Neuronal stem cell (in vitro differentiated cells): ENCODE measurements around the gene LRAT.
"Not testable (repeated sequence)": the region's sequence is repeated elsewhere in the genome, so short reads cannot be mapped to it uniquely, and the experiment has no call there.

Experiments
- DNase-seq: peaks from one replicate; pipeline ENCODE4 v3.0.0-alpha.2; 2013; ENCODE audit warnings: low spot score
- H2AFZ ChIP-seq: one replicate; pipeline ENCODE4 v1.6.1; 2013; ENCODE audit warnings: mild to moderate bottlenecking, low read length, inconsistent platforms
- H2AK5ac ChIP-seq: 2 replicates; pipeline ENCODE4 v1.6.1; 2013; ENCODE audit warnings: low read depth, mild to moderate bottlenecking, inconsistent platforms, low read length, moderate library complexity, mixed read lengths
- H2BK120ac ChIP-seq: 2 replicates; pipeline ENCODE4 v1.6.1; 2013; ENCODE audit warnings: low read depth, mild to moderate bottlenecking, inconsistent platforms, low read length, moderate library complexity, mixed read lengths
- H2BK12ac ChIP-seq: one replicate; pipeline ENCODE4 v1.6.1; 2013; ENCODE audit warnings: low read length, inconsistent platforms
- H2BK15ac ChIP-seq: 2 replicates; pipeline ENCODE4 v1.6.1; 2013; ENCODE audit warnings: mild to moderate bottlenecking, low read length, inconsistent platforms, mixed read lengths
- H2BK5ac ChIP-seq: one replicate; pipeline ENCODE4 v1.6.1; 2013; ENCODE audit warnings: inconsistent platforms, mild to moderate bottlenecking, low read length, moderate library complexity
- H3K14ac ChIP-seq: one replicate; pipeline ENCODE4 v1.6.1; 2013; ENCODE audit warnings: low read length, inconsistent platforms
- H3K18ac ChIP-seq: 2 replicates; pipeline ENCODE4 v1.6.1; 2013; ENCODE audit warnings: low read length, inconsistent platforms
- H3K23ac ChIP-seq: 2 replicates; pipeline ENCODE4 v1.6.1; 2013; ENCODE audit warnings: low read depth, mild to moderate bottlenecking, mixed read lengths, low read length, inconsistent platforms; ENCODE audit not compliant: poor library complexity
- H3K27ac ChIP-seq: replicated peaks from 3 replicates; pipeline ENCODE4 v1.5.1; 2013; ENCODE audit warnings: low read length, inconsistent platforms
- H3K27me3 ChIP-seq, 3 experiments: 2 replicates each; pipeline ENCODE4 v1.6.1; 2013; ENCODE audit warnings: low read length in 3 of 3, mild to moderate bottlenecking in 2 of 3, inconsistent platforms in 1 of 3, low read depth in 1 of 3, mixed read lengths in 1 of 3, moderate library complexity in 1 of 3; ENCODE audit not compliant: control insufficient read depth in 3 of 3, insufficient read depth in 3 of 3
- H3K36me3 ChIP-seq, 2 donors: replicated peaks in 1 of 2; 2 replicates each; pipeline ENCODE4 v1.6.1; 2013; ENCODE audit warnings: low read length in 2 of 2; ENCODE audit not compliant: control insufficient read depth in 2 of 2, insufficient read depth in 2 of 2
- H3K4ac ChIP-seq: 2 replicates; pipeline ENCODE4 v1.6.1; 2013; ENCODE audit warnings: inconsistent platforms, mild to moderate bottlenecking, low read length, moderate library complexity
- H3K4me1 ChIP-seq, 2 donors: 1 replicate in 1 of 2; 2 replicates in 1 of 2; pipeline ENCODE4 v1.6.1; 2013; ENCODE audit warnings: low read length in 2 of 2, low read depth in 1 of 2; ENCODE audit not compliant: control insufficient read depth in 2 of 2, insufficient read depth in 1 of 2
- H3K4me2 ChIP-seq: one replicate; pipeline ENCODE4 v1.6.1; 2013; ENCODE audit warnings: mild to moderate bottlenecking, low read length, inconsistent platforms; ENCODE audit not compliant: insufficient read depth, poor library complexity, severe bottlenecking
- H3K4me3 ChIP-seq, 2 donors: 2 replicates each; pipeline ENCODE4 v1.5.1; 2013; ENCODE audit warnings: low read length in 2 of 2, mild to moderate bottlenecking in 2 of 2, inconsistent platforms in 1 of 2, moderate library complexity in 1 of 2
- H3K79me1 ChIP-seq: one replicate; pipeline ENCODE4 v1.6.1; 2013; ENCODE audit warnings: low read depth, mild to moderate bottlenecking, inconsistent platforms, low read length, moderate library complexity
- H3K9ac ChIP-seq: one replicate; pipeline ENCODE4 v1.6.1; 2013; ENCODE audit warnings: mild to moderate bottlenecking, low read depth, low read length, inconsistent platforms; ENCODE audit not compliant: poor library complexity
- H3K9me3 ChIP-seq, 2 donors: replicated peaks in 1 of 2; 2 replicates each; pipeline versions ENCODE3 to v1.6.1; 2013; ENCODE audit warnings: low read length in 2 of 2, mild to moderate bottlenecking in 2 of 2, inconsistent platforms in 1 of 2, low read depth in 1 of 2, mixed read lengths in 1 of 2, moderate library complexity in 1 of 2; ENCODE audit not compliant: control insufficient read depth in 2 of 2, insufficient read depth in 1 of 2
- H4K8ac ChIP-seq: one replicate; pipeline ENCODE4 v1.6.1; 2013; ENCODE audit warnings: low read depth, mild to moderate bottlenecking, inconsistent platforms, low read length, moderate library complexity
- H4K91ac ChIP-seq: one replicate; pipeline ENCODE4 v1.6.1; 2013; ENCODE audit warnings: low read length, low read depth, mild to moderate bottlenecking, inconsistent platforms; ENCODE audit not compliant: poor library complexity
- WGBS, 2 donors: extraction: QIAGEN DNeasy Blood & Tissue Kit; methylation state at CpG; one replicate each; pipeline ENCODE4 v1.1.7; 2013; ENCODE audit warnings: missing lambda C conversion rate in 2 of 2, mixed read lengths in 1 of 2; ENCODE audit not compliant: insufficient read length in 2 of 2, insufficient replicate concordance in 1 of 2; ENCODE audit errors: extremely low coverage in 2 of 2; 5-methylcytosine and 5-hydroxymethylcytosine counted together

The LRAT gene

DNA sequence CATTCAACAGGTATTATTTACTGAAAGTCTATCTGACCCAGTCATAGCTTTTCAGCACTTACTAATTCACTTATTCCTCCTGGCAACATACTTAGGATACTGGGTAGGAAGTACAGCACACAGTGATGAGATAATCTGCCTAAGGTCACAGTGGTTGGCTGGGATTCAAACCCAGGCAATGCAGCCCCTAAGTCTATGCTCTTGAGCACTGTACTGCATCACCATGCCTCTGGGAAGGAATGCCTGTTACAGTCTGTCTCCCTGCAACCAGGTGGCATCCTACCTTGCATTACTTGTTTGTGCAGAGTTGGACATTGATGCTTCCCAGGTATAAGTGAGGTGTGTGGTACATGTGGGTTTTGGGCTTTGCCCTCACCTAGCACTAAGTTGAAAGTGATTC lies 21.5 kb upstream of the LRAT start:
- Histone ChIP-seq H4K91ac (no peak overlapping the region), H3K4me2 (no peak overlapping the region), H3K27me3 (peaks cover 0 to 4% (median 0%) of the 10 kb centered on the region in 3 experiments), H4K8ac (no peak overlapping the region), H3K14ac (no peak overlapping the region), H2AFZ (no peak overlapping the region), H2BK12ac (no peak overlapping the region), H2BK5ac (no peak overlapping the region), H3K9ac (no peak overlapping the region), H3K18ac (no peak overlapping the region), H3K4me1 (no peaks in the 10 kb centered on the region), H3K9me3 (peaks cover 0 to 2% of the 10 kb centered on the region in 2 donors), H3K4ac (no peak overlapping the region), H3K27ac (no peak overlapping the region), H2BK120ac (no peak overlapping the region), H2BK15ac (no peak overlapping the region), H2AK5ac (no peak overlapping the region), H3K23ac (no peak overlapping the region), H3K79me1 (no peaks in the 10 kb centered on the region), H3K36me3 (no peaks in the 10 kb centered on the region), H3K4me3 (no peak overlapping the region)
- DNase-seq: no peak

DNA sequence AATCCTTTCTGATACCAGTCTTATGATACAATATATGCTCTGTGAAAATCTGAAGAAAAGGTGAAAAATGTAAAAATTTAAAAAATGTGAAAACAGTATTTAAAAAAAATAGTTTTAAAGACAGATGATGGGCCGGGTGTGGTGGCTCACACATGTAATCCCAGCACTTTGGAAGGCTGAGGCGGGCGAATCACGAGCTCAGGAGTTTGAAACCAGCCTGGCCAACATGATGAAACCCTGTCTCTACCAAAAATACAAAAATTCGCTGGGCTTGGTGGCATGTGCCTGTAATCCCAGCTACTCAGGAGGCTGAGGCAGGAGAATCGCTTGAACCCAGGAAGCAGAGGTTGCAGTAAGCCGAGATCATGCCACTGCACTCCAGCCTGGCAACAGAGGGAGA lies 20.2 kb upstream of the LRAT start:
- H2AFZ ChIP-seq, DNase-seq, H3K4me3 ChIP-seq, H3K27ac ChIP-seq, H3K4me1 ChIP-seq, H3K4ac ChIP-seq, H3K23ac ChIP-seq, H2BK120ac ChIP-seq, H2AK5ac ChIP-seq, H3K4me2 ChIP-seq, H3K18ac ChIP-seq, H4K8ac ChIP-seq, H3K79me1 ChIP-seq, H2BK5ac ChIP-seq, H3K27me3 ChIP-seq, H3K36me3 ChIP-seq, H3K9me3 ChIP-seq, H4K91ac ChIP-seq, H3K9ac ChIP-seq, H2BK15ac ChIP-seq, H2BK12ac ChIP-seq, H3K14ac ChIP-seq: not testable (repeated sequence)
- WGBS, 2 donors: no CpG with 5 or more reads among the region's 7 CpGs

DNA sequence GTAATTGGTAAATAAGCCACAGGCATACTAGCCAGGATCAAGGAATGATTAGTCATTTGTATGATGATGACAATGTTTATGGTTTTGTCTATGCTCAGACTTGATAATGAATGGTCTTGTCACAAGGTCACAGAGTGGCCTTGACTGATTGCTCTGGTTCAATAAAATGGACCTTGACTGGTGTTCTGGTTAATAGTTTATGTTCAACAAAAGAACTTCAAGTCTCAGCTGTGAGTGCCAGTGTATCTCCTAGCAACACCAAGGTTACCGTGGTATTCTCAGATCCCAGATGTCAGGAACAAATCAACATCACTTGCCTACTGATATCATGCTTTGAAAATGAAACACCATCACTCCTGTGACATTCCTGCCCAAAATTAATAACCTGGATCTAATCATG lies 16.3 kb upstream of the LRAT start:
- Histone ChIP-seq H2BK12ac (no peak overlapping the region), H3K27ac (no peak overlapping the region), H2AK5ac (no peak overlapping the region), H2BK5ac (no peak overlapping the region), H3K27me3 (peaks cover 0 to 4% (median 0%) of the 10 kb centered on the region in 3 experiments), H3K9ac (no peak overlapping the region), H3K18ac (no peak overlapping the region), H3K79me1 (no peaks in the 10 kb centered on the region), H3K4me2 (no peak overlapping the region), H3K23ac (no peak overlapping the region), H3K4me1 (no peaks in the 10 kb centered on the region), H3K36me3 (no peaks in the 10 kb centered on the region), H4K8ac (no peak overlapping the region), H3K14ac (no peak overlapping the region), H2BK15ac (no peak overlapping the region), H3K4me3 (no peak overlapping the region), H3K4ac (no peak overlapping the region), H3K9me3 (no peaks in the 10 kb centered on the region), H2BK120ac (no peak overlapping the region), H4K91ac (no peak overlapping the region), H2AFZ (no peak overlapping the region)
- no peak for DNase-seq
- no CpG with 5 or more reads among the region's 1 CpG for WGBS, 2 donors

DNA sequence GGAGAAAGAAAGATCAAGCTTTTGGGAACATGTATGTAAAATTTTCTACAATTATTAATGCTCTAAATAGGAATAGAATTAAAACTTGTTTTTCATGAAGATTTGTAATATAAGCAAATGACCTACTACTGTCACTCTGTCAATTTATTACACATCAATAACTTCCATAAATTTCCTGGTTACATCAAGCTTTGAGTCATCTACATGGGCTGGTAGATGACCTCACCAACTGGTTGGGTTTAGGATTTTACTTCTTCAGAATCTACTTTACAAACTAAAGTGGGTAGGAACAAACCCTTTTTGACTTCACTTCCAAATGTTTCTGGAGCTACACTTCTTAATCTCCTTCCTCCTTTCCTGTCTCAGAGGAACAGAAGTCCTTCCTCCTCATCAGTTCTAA lies 12.0 kb upstream of the LRAT start:
- H3K4me1 ChIP-seq: no peaks in the 10 kb centered on the region
- no peaks in the 10 kb centered on the region for H3K27me3 ChIP-seq
- no peak overlapping the region for H2BK120ac ChIP-seq
- no peaks in the 10 kb centered on the region for H3K36me3 ChIP-seq
- no peak overlapping the region for H3K9ac ChIP-seq
- H3K4me3 ChIP-seq: no peak overlapping the region
- no peaks in the 10 kb centered on the region for H3K9me3 ChIP-seq
- H4K91ac ChIP-seq: no peak overlapping the region
- no peak overlapping the region for H2BK5ac ChIP-seq
- H3K79me1 ChIP-seq: no peaks in the 10 kb centered on the region
- no peak for DNase-seq
- H3K4me2 ChIP-seq: no peak overlapping the region
- H2BK12ac ChIP-seq: no peak overlapping the region
- no peak overlapping the region for H2BK15ac ChIP-seq
- H3K18ac ChIP-seq: no peak overlapping the region
- H2AFZ ChIP-seq: no peak overlapping the region
- no peak overlapping the region for H3K4ac ChIP-seq
- H3K23ac ChIP-seq: no peak overlapping the region
- no peak overlapping the region for H4K8ac ChIP-seq
- H3K27ac ChIP-seq: no peak overlapping the region
- no peak overlapping the region for H2AK5ac ChIP-seq
- H3K14ac ChIP-seq: no peak overlapping the region
